Non-pigmented ciliary epithelial cell (primary cell): ENCODE data around the gene NDST3.
A peak's percentile ranks its signal among the peaks of the same experiment; 100 is the strongest.
"Not testable (repeated sequence)": the region's sequence is repeated elsewhere in the genome, so short reads cannot be mapped to it uniquely, and the experiment has no call there.

Experiments used
- DNase-seq: peaks from one replicate; pipeline ENCODE4 v3.0.0-alpha.2; 2010; ENCODE audit warnings: low read depth

Gene NDST3

DNA sequence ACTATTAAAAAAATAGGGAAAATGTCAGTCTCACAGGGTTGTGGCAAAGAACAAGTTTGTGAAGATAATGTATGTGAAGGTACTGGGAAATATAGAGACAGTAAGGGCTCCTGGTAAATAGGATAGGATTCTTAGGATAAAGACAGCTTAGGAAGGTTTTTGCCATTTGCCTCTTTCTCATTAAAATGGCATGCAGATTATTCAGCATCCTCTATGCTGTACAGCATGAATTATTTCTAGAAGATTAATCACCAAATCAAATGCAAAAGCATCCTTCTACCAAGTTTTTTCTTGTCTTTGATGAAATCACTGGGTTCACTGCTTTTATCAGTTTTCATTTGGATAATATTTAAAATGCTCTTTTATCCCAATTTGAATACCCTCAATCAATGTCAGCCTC is 142.8 kb downstream of the NDST3 start:
- DNase-seq: no peak

DNA sequence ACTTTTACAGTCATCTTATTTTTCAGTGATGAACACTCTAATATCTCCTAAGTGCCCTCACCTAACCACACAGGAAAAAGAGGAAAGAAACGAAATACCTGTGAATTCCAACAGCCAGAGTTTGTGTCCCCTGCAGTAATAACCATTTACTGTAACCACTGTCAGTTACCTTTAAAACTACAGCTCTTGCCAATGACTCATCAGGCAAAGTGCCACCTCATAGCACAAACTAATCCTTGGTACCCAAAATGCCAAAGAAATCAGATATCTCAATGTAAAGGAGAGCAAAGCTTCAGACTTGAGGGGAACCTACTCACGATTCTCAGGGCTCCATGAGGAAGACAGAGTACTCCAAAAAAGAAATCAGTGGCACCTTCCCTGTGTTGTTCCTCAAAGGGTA is 146.5 kb downstream of the NDST3 start:
- no peak for DNase-seq

DNA sequence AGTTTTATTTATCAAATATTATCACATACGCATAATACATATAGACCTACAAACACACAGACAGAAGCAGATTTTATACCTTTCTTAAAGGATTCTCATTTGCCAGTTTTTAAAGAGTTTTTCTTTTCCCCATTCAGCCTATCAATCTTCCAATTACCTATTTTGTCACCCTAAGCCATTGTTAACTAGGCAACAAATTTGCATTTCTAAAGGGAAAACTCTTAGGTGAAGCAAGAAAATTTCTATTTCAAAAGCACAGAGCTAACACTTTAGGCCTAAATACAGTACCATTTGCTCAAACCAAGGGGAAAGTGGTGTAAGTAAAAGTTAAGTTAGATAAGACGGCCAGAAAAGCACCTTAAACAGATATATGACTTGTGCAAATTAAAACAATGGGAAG is 156.6 kb downstream of the NDST3 start:
- DNase-seq: no peak

DNA sequence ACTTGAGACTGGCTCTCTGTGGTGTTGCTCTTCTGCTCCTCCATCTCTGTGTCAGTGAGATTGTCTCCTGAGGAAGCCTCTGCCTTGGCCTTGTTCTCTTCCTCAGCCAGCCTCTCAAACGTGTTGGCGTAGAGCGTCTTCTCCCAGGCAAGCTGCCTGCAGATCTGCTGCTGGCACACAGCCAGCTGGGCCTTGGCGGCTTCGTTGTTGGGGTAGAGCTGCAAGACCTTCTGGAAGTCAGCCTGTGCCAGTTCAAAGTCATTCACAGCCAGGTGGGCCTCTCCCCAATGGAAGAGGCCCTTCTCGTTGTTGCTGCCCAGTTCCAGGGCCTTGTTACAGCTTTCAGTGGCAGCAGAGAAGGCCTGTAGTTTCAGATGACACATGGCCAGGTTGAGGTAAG is 159.1 kb downstream of the NDST3 start:
- DNase-seq: no peak

DNA sequence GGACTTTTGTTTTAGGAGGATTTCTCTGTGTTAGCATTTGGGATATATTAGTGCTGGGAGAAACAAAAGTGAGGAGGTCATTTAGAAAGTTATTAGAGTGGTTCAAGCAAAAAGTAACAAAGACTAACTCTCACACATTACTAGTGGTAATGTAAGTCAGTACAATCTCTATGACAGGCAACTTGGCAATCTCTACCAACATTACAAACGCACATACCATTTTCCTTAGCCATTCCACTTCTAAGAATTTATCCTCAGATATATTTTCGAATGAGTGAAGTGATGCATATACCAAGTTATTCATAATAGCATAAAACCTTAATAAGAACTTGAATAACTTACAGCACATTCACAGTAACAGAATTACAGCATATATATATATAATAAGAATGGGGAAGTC is 172.3 kb downstream of the NDST3 start:
- DNase-seq: no peak

DNA sequence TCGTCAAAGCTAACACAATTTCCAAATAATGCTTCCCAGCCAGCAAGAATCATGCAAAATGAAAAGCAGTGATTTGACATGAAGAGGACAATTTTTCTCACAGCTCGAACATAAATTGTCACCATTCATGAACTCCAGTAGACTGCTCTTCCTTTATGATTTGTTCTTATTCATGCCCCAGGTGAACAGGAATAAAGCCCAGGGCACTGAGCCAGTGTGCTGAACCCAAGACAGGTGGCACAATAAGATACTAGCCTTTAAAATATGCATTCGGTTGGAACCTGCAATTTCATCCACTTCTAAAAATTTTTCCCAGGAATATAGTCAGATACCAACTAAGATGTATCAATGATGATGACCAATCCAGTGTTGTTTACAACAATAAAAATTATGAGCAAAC is 178.8 kb downstream of the NDST3 start:
- DNase-seq: no peak

DNA sequence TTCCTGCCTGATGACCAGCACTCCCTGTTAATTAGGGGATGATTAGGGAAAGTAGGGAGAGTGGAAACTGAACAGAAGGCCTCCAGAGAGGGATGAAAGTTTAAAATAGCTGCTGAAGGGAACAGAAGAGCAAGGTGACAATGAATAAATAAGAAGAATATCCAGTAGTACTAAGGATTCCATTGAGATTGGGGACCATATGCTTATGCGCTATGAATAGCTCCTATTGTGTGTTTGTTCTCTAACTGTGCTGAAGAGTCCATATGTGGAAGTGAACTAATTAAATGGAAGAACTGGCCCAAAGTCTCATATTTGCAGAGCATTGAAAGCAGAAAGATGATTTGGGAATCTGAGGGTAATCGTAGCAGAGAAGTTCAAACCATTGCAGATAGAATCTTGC is 181.5 kb downstream of the NDST3 start:
- no peak for DNase-seq

DNA sequence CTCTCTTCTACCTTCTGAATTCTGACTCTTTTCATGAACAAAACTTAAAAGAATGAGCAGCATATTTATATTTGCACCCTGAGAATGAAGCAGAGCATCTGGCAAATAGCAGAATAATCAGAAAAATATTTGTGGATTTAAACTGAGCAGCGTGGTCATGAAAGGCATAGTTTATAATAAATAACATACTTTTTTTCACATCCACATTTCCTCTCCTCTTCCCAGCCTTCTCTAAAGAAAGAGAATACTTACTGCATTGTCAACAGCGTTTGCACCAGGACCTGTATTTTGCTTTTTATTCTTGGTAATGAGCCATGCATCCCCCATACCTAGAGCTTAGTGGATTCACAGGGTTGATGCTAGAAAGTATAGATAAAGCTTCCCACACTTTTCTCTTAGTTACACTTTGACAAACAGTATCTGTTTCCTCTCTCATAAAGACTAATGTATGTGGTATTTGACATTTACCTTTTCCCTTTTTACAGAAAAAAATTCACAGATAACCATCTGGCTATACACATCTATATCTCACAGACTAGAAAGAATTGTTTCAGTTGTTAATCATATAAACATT is 187.0 kb downstream of the NDST3 start:
- no peak for DNase-seq

DNA sequence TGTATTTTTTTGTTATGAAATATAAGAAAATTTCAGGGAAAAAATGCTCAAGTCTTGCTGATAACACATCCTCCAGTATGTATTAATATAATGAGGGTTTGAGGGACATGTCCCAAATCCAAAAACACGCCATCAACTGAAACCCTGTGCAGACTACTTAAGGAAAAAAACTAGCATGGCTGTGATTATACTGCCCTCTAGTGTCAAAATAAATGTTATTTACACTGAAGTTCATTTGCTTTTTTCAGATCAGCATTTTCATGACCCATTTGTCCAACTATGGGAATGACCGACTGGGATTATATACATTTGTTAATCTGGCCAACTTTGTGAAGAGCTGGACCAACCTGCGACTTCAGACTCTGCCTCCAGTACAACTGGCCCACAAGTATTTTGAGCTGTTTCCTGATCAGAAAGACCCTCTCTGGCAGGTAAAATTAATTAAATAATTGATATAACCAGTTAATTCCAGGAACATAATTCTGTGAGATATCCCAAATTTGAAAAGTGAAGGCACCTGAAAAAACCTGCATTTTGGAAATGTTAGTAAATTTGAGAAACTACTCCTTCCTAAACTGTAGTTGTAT is 190.1 kb downstream of the NDST3 start:
- peak; percentile 31 for DNase-seq

DNA sequence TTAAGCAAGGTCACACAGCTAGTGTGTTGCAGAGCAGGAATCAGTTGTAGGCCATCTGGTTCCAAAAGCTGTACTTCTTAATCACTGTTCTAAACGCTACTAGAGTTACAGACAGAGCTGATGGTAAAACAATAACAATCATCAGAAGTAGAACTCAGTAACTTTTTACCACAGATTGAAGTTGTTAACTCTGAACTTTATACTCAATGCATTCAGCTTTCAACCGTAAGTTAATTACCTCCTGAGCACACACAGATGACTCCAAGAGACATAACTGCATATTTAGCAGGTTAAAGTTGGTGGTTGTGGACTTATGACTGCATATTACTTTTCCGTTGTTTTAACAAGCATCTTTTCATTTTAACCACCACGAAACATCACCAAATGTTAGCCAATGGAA is 191.2 kb downstream of the NDST3 start:
- DNase-seq: no peak

DNA sequence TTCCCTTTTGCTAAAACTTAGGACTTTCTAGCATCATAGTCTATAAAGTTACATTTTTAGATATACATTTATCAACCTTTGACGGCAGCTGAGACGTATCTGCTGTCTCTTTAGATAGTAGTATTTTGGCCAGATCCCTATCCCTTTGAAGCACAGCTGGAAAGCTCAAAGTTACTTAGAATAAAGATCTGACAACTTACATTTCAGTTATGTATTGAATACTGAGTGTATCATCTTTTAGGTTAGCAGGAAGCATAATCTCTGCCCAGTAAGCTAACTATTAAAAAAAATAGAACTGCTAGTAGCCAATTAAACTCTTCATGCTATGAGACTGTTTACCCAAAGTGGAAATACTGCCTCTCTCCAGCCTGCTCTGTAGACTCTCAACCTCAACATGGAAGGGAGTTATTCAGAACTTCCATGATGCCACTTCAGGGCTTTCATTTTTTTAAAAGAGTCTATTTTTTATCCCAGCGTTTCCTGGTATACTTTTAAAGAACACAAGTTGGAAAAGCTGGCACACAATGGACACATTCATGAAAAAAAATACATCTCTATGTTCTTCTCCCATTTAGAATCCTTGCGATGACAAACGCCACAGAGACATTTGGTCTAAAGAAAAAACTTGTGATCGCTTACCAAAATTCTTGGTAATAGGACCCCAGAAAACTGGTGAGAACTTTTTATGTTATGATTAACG is 192.2 kb downstream of the NDST3 start:
- DNase-seq: no peak

DNA sequence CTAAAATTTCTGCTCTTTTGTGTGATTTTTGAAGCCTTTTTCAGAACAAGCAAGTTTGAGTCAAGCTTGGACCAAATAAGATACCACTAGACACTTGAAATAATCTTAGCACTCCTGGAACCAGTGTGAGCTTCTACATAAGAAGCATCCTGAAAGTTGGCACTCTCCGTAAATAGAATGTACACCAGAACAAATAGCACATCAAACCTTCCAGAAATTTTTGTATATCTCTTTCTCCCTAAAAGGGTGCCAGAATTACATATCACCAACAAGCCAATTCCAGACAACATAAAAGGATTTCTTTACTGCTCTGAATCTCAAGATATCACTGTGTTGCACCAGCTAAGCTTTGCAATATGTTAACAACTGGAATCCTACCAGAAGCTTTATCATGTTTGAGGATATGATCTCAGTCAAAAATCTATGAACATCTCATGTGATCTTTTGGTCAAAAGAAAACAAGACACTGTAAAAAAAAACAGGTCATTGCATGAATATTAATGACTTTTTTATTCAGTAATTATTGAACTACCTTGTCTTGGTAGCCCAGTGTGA is 201.4 kb downstream of the NDST3 start:
- DNase-seq: no peak

DNA sequence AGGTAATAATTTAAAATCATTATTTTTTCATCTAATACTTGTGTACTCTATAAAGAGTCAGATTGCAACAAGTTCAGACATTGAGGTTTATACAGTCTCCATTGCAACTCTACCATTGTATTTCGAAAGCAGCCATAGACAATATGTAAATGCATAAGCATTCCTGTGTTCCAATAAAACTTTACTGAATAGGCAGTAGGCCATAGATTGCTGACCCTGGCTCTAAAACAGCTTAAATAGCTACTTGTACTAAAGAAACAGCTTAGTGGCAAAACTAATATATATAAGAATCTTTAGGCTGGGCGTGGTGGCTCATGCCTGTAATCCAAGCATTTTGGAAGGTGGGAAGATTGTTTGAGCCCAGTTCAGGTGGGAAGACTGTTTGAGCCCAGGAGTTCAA is 203.2 kb downstream of the NDST3 start:
- DNase-seq: no peak

DNA sequence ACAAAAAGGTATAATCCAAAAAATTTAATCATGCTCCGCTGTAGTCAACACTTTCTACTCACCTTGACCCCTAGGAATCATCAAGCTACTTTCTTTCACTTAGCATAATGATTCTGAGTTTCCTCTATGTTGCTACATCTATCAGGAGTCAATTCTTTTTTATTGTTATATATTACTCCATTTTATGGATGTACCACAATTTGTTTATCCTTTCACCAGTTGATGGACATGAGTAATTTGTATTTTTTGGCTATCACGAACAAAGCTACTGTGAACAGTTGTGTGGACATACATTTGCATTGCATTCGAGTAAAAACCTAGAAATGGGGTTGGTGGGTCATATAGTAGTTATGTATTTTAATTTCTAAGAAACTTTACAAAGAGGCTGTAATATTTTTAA is 215.6 kb downstream of the NDST3 start:
- no peak for DNase-seq

DNA sequence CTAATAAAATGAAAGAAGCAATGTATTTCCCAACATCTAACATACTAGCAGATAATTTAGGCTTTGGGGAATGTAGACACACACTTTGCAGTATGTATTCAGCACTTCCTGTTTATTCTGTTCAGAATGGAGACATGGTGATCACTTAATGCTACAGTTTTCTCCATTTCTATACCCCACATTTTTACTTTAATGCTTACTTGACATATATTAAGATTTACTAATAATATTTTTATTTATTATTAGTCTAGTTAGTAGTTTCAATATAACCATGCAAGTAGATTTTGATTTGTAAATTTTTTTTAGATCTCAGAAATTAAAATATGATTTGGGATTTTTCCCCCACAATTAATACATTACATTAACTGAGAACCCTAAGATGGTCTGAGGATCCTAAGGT is 220.1 kb downstream of the NDST3 start:
- DNase-seq: no peak

DNA sequence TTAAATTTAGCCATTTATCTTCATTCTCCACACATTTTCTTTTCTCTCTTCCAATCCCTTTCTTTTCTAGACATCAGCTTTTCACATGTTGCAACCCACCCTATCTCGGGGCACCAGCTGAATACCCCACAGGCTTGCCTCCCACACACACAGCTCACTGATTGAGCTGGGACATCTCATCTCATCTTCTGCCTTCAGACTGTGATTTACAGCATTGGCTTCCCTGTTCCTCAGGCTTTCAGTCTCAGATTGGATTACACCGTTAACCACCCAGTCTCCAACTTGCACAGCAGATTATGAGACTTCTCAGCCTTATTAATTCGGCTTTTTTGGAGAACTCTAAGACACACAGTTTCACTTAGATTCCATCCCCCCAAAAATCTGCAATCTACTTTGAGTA is 224.8 kb downstream of the NDST3 start:
- DNase-seq: no peak

DNA sequence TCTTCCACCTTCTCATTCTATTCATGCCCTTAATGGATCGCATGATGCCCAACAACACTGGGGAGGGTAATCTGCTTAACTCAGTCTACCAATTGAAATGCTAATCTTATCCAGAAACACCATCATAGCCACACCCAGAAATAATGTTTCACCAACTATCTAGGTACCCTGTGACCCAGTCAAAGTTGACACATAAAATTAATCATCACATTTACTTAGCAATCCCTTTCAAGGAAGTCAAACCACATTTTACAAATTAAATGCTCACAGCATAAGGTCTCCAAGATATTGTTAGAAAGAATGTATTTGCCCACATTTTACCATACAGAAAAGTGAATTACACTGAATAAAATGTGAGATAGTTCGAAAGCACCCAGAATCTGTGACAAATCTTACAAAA is 226.0 kb downstream of the NDST3 start:
- no peak for DNase-seq

DNA sequence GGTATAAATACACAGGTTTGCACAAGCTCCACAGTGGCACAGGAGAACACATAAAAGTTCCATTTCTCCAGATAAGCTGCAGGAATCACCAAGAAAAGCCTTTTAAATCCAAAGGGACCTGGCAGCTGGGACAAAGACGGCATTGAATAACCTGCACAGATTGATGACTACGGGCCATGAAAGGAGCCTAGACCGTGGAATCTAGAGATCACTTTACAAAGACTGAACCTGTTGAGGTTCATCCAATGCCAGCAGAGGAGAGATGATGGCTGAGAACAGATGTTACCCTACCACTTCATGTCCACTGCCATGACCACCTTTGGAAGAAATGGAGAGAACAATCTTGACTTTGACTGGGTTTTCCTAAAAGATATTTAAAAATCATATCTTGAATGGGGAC is 229.8 kb downstream of the NDST3 start:
- DNase-seq: no peak

DNA sequence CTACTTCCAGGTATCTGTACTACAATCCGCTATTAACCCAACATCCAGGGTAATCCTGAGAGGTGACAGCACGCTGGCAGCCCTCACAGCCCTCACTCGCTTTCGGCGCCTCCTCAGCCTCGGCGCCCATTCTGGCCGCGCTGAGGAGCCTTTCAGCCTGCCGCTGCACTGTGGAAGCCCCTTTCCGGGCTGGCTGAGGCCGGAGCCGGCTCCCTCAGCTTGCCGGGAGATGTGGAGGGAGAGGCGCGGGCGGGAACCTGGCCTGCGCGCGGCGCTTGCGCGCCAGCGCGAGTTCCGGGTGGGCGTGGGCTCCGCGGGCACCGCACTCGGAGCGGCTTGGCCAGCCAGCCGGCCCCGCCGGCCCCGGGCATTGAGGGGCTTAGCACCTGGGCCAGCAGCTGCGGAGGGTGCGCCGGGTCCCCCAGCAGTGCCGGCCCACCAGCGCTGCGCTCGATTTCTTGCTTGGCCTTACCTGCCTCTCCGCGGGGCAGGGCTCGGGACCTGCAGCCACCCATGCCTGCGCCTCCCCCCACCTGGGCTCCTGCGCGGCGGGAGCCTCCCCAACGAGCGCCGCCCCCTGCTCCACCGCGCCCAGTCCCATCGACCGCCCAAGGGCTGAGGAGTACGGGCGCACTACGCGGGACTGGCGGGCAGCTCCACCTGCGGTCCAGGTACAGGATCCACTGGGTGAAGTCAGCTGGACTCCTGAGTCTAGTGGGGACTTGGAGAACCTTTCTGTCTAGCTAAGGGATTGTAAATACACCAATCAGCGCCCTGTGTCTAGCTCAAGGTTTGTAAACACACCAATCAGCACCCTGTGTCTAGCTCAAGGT is 231.2 kb downstream of the NDST3 start:
- DNase-seq: no peak

DNA sequence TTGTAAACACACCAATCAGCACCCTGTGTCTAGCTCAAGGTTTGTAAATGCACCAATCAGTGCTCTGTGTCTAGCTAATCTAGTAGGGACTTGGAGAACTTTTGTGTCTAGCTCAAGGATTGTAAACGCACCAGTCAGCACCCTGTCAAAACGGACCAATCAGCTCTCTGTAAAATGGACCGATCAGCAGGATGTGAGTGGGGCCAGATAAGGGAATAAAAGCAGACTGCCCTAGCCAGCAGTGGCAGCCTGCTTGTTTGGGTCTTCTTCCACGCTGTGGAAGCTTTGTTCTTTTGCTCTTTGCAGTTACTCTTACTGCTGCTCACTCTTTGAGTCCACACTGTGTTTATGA is 231.8 kb downstream of the NDST3 start:
- DNase-seq: not testable (repeated sequence)

DNA sequence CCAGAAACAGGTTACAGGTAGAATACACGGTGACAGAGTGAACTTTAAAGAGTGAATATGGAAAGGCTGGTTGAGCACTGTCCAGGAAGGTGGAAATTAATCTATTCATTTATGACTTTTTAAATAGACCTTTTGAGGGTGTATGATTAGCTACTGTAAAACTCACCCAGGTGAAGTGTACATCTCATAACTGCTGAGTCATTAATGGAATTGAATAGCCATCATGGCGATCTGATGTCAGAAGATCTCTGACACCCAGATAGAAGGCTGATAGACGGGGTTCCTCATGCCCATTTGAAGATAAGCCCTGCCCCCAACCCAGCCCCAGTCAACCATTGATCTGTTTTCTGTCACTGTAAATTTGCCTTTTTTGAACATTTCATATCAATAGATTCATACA is 234.5 kb downstream of the NDST3 start:
- DNase-seq: no peak

DNA sequence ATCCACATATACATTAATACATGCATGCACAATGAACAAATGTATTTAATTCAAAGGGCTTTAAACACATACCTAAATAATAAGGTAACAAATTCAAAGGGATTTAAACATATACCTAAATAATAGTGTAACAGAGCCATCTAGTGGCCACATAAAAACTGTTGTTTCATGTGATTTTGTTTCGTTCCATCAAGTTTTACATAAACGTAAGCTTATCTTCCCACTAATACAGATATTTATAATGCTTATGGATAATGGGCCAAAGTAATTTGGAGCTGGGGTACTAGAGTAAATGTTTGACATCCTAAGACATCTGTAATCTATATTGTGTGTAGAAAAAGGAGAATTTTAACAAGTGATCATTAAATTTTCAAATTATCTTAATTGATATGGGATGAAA is 236.2 kb downstream of the NDST3 start:
- DNase-seq: no peak

DNA sequence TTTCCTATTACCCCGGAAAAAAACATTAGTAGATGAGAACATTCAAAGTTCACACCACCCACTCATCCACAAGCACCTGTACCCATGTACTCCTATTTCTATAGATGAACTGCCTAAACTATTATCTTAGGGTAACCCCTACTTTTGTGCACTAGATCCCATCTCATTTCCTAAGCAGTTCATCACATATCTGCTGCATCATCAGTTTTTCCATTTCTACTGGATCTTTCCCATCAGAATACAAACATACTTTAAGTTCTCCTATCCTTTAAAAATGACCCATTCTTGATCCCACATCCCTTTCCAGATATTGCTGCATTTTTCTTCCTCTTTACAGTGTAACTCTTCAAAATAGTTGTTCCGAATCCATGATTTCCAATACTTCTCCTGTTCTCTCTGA is 237.5 kb downstream of the NDST3 start:
- DNase-seq: no peak
